ENCODE measurements around the gene NCAPG2.

GRCh38 chr7:158664406-158664805 lies 40.2 kb downstream of the NCAPG2 start:
- no peak for TF ChIP-seq CTCF (IDR thresholded peaks at IDR 0.05)
- no peak for TF ChIP-seq POLR2A (IDR thresholded peaks at IDR 0.05)

Data from body of pancreas (tissue), 4 donors.